Ishikawa (cell line): ENCODE results near the gene GREM1.

Experiments used
- CEBPB ChIP-seq: IDR thresholded peaks from 2 replicates; pipeline ENCODE4 v1.6.1; 2012
- CREB1 ChIP-seq: IDR thresholded peaks from 2 replicates; pipeline ENCODE4 v1.6.1; 2012; ENCODE audit warnings: low read depth
- EGR1 ChIP-seq: IDR thresholded peaks from 2 replicates; pipeline ENCODE4 v1.6.1; 2012
- EP300 ChIP-seq: IDR thresholded peaks from 2 replicates; pipeline ENCODE4 v1.6.1; 2012; ENCODE audit warnings: borderline replicate concordance
- FOXM1 ChIP-seq: IDR thresholded peaks from 2 replicates; pipeline ENCODE4 v1.6.1; 2012; ENCODE audit warnings: low read depth, borderline replicate concordance
- NFIC ChIP-seq: IDR thresholded peaks from 2 replicates; pipeline ENCODE4 v1.6.1; 2012
- RAD21 ChIP-seq: IDR thresholded peaks from 2 replicates; pipeline ENCODE4 v1.6.1; 2012; ENCODE audit warnings: low read depth
- TAF1 ChIP-seq: IDR thresholded peaks from 2 replicates; pipeline ENCODE4 v1.6.1; 2012; ENCODE audit warnings: low read depth, mild to moderate bottlenecking
- TCF12 ChIP-seq: IDR thresholded peaks from 2 replicates; pipeline ENCODE4 v1.6.1; 2012; ENCODE audit warnings: low read depth
- TEAD4 ChIP-seq: IDR thresholded peaks from 2 replicates; pipeline ENCODE4 v1.6.1; 2012
- YY1 ChIP-seq: IDR thresholded peaks from 2 replicates; pipeline ENCODE4 v1.6.1; 2012; ENCODE audit warnings: low read depth
- ZBTB7A ChIP-seq: IDR thresholded peaks from 2 replicates; pipeline ENCODE4 v1.6.1; 2012; ENCODE audit warnings: low read depth
- TF ChIP-seq, protein P1 (sequence below): IDR thresholded peaks from 2 replicates; pipeline ENCODE4 v1.6.1; 2012; ENCODE audit warnings: low read depth, mild to moderate bottlenecking
- TF ChIP-seq, protein P2 (sequence below): IDR thresholded peaks from 2 replicates; pipeline ENCODE4 v1.6.1; 2012
- TF ChIP-seq, protein P3 (sequence below): IDR thresholded peaks from 2 replicates; pipeline ENCODE4 v1.6.1; 2012

The GREM1 gene

DNA sequence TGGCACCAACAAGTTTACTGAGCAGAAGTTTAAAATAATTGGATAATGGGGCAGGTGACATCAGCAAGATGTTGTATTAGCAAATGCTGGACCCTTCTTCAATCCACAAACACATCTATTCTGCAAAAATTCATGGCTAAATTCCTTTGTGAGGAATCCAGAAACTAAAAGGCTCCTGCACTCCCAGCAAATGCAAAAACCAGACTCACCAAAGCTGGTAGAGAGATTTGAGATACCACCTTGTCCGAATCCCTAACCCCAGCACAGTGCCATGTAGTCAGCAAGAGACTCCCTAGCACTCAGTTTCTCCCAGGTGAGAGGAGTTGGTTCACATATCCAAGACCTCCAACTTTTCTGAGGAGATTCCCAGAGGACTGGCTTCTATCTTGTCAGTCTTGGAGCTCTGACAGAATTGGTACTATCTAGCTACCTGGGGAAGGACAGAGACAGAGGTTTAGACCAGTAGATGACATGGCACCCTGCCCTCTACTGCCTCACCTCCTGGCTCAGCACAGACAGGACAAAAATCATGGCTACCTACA is 21.8 kb downstream of the GREM1 start:
- no peak for TF ChIP-seq RAD21

DNA sequence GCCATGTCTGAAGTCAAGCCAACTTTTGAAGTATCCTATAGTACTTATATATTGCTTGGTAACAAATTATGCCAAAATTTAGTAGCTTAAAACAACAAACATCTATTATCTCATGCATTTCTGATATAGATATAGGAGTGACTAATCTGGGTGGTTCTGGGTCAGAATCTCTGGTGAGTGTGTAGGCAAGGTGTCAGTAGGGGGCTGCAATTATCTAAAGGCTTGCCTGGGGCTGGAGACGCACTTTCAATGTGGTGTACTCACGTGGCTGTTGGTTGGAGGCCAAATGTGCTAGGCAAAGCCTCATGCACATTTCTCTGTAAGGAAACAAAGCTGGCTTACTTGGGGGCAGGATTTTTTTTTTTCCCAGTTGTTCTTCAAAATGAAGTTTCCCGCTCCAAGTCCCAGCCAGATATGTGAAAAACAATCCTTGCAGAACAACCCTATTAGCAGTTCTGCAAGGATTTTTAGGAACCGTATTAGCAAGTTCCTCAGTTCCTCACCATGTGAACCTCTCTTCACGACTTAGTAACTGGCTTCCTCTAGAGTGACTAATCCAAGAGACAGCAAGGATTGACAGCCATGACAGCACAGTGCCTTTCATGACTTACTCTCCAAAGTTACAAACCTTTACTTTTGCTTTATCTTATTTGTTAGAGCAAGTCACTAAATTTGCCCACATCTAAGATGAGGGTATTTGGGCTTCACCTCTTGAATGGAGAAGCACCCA is 25.8 kb downstream of the GREM1 start:
- TF ChIP-seq, protein P1, sequence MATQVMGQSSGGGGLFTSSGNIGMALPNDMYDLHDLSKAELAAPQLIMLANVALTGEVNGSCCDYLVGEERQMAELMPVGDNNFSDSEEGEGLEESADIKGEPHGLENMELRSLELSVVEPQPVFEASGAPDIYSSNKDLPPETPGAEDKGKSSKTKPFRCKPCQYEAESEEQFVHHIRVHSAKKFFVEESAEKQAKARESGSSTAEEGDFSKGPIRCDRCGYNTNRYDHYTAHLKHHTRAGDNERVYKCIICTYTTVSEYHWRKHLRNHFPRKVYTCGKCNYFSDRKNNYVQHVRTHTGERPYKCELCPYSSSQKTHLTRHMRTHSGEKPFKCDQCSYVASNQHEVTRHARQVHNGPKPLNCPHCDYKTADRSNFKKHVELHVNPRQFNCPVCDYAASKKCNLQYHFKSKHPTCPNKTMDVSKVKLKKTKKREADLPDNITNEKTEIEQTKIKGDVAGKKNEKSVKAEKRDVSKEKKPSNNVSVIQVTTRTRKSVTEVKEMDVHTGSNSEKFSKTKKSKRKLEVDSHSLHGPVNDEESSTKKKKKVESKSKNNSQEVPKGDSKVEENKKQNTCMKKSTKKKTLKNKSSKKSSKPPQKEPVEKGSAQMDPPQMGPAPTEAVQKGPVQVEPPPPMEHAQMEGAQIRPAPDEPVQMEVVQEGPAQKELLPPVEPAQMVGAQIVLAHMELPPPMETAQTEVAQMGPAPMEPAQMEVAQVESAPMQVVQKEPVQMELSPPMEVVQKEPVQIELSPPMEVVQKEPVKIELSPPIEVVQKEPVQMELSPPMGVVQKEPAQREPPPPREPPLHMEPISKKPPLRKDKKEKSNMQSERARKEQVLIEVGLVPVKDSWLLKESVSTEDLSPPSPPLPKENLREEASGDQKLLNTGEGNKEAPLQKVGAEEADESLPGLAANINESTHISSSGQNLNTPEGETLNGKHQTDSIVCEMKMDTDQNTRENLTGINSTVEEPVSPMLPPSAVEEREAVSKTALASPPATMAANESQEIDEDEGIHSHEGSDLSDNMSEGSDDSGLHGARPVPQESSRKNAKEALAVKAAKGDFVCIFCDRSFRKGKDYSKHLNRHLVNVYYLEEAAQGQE = no peak
- TF ChIP-seq NFIC = no peak
- no peak for TF ChIP-seq EGR1
- no peak for TF ChIP-seq RAD21
- no peak for TF ChIP-seq YY1
- no peak for TF ChIP-seq FOXM1
- no peak for TF ChIP-seq CREB1
- TF ChIP-seq ZBTB7A = no peak
- TF ChIP-seq, protein P2, sequence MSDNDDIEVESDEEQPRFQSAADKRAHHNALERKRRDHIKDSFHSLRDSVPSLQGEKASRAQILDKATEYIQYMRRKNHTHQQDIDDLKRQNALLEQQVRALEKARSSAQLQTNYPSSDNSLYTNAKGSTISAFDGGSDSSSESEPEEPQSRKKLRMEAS = no peak
- TF ChIP-seq TAF1 = no peak
- TF ChIP-seq CEBPB = no peak
- TF ChIP-seq TEAD4 = no peak

DNA sequence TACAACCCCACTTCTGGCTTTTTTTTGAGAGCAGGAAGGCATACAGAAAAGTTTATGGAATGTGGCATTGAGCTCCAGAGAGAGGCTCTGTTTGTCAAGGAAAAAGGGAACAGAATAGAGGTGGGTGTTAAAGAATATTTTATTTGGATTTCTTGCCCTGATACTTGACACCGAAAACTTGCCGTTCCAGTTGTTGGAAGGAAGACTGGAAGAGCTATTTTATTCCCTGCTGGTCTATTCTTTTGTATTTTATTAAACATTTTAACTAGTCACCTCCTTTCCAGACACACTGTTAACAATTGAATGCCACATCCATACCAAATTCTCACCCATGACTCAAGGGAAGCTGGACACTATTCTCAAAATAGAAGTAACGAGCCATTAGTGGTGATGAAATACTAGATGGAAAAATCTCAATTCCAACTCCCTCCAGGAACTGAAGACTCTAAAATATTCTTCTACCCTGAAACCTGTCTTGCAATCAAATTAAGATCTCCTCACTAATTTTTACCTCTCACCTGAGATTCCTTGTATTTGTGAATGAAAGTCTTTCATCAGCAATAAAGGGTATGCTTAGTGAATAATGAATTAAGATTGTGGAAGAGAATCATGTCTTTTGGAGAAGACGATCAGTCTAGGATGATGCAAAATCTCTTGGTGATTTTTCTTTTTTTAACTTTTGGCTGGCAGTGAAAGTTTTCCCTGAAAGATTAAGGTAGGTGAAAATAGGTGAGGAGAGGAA is 28.5 kb downstream of the GREM1 start:
- TF ChIP-seq, protein P3, sequence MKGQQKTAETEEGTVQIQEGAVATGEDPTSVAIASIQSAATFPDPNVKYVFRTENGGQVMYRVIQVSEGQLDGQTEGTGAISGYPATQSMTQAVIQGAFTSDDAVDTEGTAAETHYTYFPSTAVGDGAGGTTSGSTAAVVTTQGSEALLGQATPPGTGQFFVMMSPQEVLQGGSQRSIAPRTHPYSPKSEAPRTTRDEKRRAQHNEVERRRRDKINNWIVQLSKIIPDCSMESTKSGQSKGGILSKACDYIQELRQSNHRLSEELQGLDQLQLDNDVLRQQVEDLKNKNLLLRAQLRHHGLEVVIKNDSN = no peak
- TF ChIP-seq ZBTB7A (no peak), YY1 (no peak), TEAD4 (peak; percentile 54; the same call in 1 of the 2 replicates), EGR1 (no peak), FOXM1 (peak; percentile 57; the same call in 1 of the 2 replicates), EP300 (peak; percentile 60; the same call in 1 of the 2 replicates), RAD21 (no peak), CEBPB (no peak), TCF12 (peak; percentile 18; the same call in 1 of the 2 replicates), NFIC (no peak), CREB1 (no peak), TAF1 (no peak)
- TF ChIP-seq, protein P2 = no peak
- TF ChIP-seq, protein P1 = no peak

DNA sequence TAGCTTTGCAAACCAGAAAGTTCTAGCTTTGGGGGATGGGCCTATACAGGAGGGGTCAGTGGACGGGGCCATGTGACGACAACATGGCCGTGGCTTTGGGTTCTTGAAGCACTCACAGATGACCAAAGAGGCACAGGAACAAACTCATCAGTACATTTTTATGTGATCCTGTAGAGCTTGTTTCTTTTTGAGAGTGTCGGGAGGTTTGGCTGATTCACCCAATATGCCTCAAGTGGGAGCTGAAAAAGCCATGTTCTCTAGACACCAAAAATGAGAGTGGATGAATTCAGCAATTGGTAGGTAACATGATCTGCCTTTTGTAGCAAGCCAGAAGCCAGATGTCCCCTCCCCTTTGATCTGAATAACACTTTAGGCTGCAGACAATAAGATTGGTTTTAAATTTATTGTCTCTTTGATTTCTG is 30.1 kb downstream of the GREM1 start:
- TF ChIP-seq CEBPB (no peak), EP300 (no peak), ZBTB7A (no peak), RAD21 (no peak), TAF1 (no peak), CREB1 (no peak), NFIC (no peak), FOXM1 (no peak), EGR1 (no peak), TCF12 (no peak), TEAD4 (no peak), YY1 (no peak)
- TF ChIP-seq, protein P3 = no peak
- TF ChIP-seq, protein P2 = no peak; the same call in 1 of the 2 replicates
- TF ChIP-seq, protein P1 = no peak
